Mammary epithelial cell (primary cell): ENCODE results near the gene FKBP14.

Experiments used
- EZH2 ChIP-seq: IDR thresholded peaks from 2 replicates; pipeline ENCODE4 v1.6.1; 2012; ENCODE audit warnings: low read length, inconsistent platforms, borderline replicate concordance
- TF ChIP-seq, protein P1 (sequence below), 2 donors: IDR thresholded peaks in 1 of 2; conservative IDR thresholded peaks in 1 of 2; 2 replicates each; pipeline ENCODE4 v1.5.1; 2011 to 2012; ENCODE audit warnings: inconsistent platforms in 2 of 2, low read length in 2 of 2, mild to moderate bottlenecking in 2 of 2, control low read depth in 1 of 2, low read depth in 1 of 2; ENCODE audit not compliant: insufficient read depth in 1 of 2; ENCODE audit errors: extremely low read depth in 1 of 2

- TF ChIP-seq, protein P1, sequence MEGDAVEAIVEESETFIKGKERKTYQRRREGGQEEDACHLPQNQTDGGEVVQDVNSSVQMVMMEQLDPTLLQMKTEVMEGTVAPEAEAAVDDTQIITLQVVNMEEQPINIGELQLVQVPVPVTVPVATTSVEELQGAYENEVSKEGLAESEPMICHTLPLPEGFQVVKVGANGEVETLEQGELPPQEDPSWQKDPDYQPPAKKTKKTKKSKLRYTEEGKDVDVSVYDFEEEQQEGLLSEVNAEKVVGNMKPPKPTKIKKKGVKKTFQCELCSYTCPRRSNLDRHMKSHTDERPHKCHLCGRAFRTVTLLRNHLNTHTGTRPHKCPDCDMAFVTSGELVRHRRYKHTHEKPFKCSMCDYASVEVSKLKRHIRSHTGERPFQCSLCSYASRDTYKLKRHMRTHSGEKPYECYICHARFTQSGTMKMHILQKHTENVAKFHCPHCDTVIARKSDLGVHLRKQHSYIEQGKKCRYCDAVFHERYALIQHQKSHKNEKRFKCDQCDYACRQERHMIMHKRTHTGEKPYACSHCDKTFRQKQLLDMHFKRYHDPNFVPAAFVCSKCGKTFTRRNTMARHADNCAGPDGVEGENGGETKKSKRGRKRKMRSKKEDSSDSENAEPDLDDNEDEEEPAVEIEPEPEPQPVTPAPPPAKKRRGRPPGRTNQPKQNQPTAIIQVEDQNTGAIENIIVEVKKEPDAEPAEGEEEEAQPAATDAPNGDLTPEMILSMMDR (conservative IDR thresholded peaks at IDR 0.05 in 1 of 2, IDR thresholded peaks at IDR 0.05 in 1 of 2; ENCODE audit: extremely low read depth in 1 of 2, insufficient read depth in 1 of 2, low read depth in 1 of 2, low read length in 2 of 2) = no peak
- TF ChIP-seq EZH2 = no peak
These were observed 21.0 kb downstream of the FKBP14 start for GRCh38 chr7:30005464-30005863.
